ENCODE results near the gene PI4KB. TPM values are rescaled to one million over a fixed set of nuclear protein-coding genes. Genes with fewer than 3 reads are reported as not detected.

The PI4KB gene
- polyA plus RNA-seq, 1 donor from 2014 or later, result 22.8 TPM

GRCh38 chr1:151336556-151336955 is 9.3 kb upstream of the PI4KB start:
- Histone ChIP-seq H3K27me3 (ENCODE audit: insufficient read depth, low read depth, low read length) (no peaks in the 10 kb centered on the region), H3K9me3 (ENCODE audit: low read length) (no peaks in the 10 kb centered on the region), H3K79me2 (replicated peaks; ENCODE audit: insufficient read depth, low read length) (no peaks in the 10 kb centered on the region), H3K9ac (ENCODE audit: low read length) (no peak overlapping the region), H2AFZ (ENCODE audit: low read depth, low read length) (no peak overlapping the region), H3K4me2 (ENCODE audit: low read length) (no peak overlapping the region), H3F3A (ENCODE audit: insufficient read depth, low read length, poor library complexity, severe bottlenecking) (no peaks in the 10 kb centered on the region), H3K4me3 (ENCODE audit: low read length) (no peak overlapping the region), H3K9me2 (ENCODE audit: insufficient read depth, low read length) (no peaks in the 10 kb centered on the region), H3K27ac (ENCODE audit: low read length) (no peak overlapping the region), H4K20me1 (ENCODE audit: insufficient read depth) (no peaks in the 10 kb centered on the region), H3K36me3 (ENCODE audit: insufficient read depth, low read length) (no peaks in the 10 kb centered on the region)
- TF ChIP-seq TAF1 (IDR thresholded peaks at IDR 0.05; ENCODE audit: low read depth), result no peak
- no peak for TF ChIP-seq CTCF (IDR thresholded peaks at IDR 0.05; ENCODE audit: poor library complexity, severe bottlenecking)
- TF ChIP-seq SMC3 (conservative IDR thresholded peaks at IDR 0.05; ENCODE audit: poor library complexity), result no peak
- TF ChIP-seq MXI1 (conservative IDR thresholded peaks at IDR 0.05; ENCODE audit: poor library complexity, severe bottlenecking), result no peak
- no peak for TF ChIP-seq EZH2 (IDR thresholded peaks at IDR 0.05; ENCODE audit: borderline replicate concordance, insufficient read depth, low read length, poor library complexity, severe bottlenecking)

GRCh38 chr1:151334822-151335221 is 7.6 kb upstream of the PI4KB start:
- H3K9ac ChIP-seq (ENCODE audit: low read length), result no peak overlapping the region
- no peaks in the 10 kb centered on the region for H3K79me2 ChIP-seq (replicated peaks; ENCODE audit: insufficient read depth, low read length)
- no peak overlapping the region for H3K4me3 ChIP-seq (ENCODE audit: low read length)
- no peaks in the 10 kb centered on the region for H3K36me3 ChIP-seq (ENCODE audit: insufficient read depth, low read length)
- H4K20me1 ChIP-seq (ENCODE audit: insufficient read depth), result no peaks in the 10 kb centered on the region
- H3K27ac ChIP-seq (ENCODE audit: low read length), result no peak overlapping the region
- no peaks in the 10 kb centered on the region for H3F3A ChIP-seq (ENCODE audit: insufficient read depth, low read length, poor library complexity, severe bottlenecking)
- TF ChIP-seq REST (IDR thresholded peaks at IDR 0.05; ENCODE audit: borderline replicate concordance), result no peak
- no peak for TF ChIP-seq SMC3 (conservative IDR thresholded peaks at IDR 0.05; ENCODE audit: poor library complexity)
- TF ChIP-seq CTCF (IDR thresholded peaks at IDR 0.05; ENCODE audit: poor library complexity, severe bottlenecking), result no peak
- TF ChIP-seq MXI1 (conservative IDR thresholded peaks at IDR 0.05; ENCODE audit: poor library complexity, severe bottlenecking), result no peak
- H3K9me3 ChIP-seq (ENCODE audit: low read length), result no peaks in the 10 kb centered on the region
- H3K9me2 ChIP-seq (ENCODE audit: insufficient read depth, low read length), result no peaks in the 10 kb centered on the region
- H2AFZ ChIP-seq (ENCODE audit: low read depth, low read length), result no peak overlapping the region
- no peak overlapping the region for H3K4me2 ChIP-seq (ENCODE audit: low read length)
- no peaks in the 10 kb centered on the region for H3K27me3 ChIP-seq (ENCODE audit: insufficient read depth, low read depth, low read length)

Measured in neural cell (in vitro differentiated cells).